ENCODE measurements around the gene UQCRC1.

DNA sequence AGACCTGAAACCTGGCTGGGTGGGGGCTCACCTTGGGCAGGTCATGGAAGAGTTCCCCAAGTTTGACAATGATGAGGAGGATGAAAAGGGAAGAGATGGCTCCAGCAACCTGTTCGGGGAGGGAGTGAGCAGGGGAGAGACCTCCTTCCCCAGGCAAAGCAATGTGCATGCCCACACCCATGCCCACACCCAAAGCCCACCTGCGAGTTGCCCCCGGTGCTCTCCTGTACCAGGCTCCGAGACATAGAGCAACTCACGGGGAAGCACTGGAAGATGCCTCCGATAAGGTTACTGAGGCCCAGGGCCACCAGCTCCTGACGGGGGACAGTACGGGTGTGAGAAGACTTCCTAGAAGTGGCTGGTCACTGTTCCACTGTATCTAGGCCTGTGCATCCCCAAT, 21.0 kb upstream of the UQCRC1 start:
- TF ChIP-seq, protein P1, sequence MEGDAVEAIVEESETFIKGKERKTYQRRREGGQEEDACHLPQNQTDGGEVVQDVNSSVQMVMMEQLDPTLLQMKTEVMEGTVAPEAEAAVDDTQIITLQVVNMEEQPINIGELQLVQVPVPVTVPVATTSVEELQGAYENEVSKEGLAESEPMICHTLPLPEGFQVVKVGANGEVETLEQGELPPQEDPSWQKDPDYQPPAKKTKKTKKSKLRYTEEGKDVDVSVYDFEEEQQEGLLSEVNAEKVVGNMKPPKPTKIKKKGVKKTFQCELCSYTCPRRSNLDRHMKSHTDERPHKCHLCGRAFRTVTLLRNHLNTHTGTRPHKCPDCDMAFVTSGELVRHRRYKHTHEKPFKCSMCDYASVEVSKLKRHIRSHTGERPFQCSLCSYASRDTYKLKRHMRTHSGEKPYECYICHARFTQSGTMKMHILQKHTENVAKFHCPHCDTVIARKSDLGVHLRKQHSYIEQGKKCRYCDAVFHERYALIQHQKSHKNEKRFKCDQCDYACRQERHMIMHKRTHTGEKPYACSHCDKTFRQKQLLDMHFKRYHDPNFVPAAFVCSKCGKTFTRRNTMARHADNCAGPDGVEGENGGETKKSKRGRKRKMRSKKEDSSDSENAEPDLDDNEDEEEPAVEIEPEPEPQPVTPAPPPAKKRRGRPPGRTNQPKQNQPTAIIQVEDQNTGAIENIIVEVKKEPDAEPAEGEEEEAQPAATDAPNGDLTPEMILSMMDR (IDR thresholded peaks at IDR 0.05; ENCODE audit: insufficient read depth, low read depth, low read length) = no peak
- no peak for TF ChIP-seq EZH2 (IDR thresholded peaks at IDR 0.05; ENCODE audit: insufficient read depth, low read length)

Measured in astrocyte (in vitro differentiated cells and primary cell).